Measurements from ENCODE around the gene IMPDH1.

Gene IMPDH1

DNA sequence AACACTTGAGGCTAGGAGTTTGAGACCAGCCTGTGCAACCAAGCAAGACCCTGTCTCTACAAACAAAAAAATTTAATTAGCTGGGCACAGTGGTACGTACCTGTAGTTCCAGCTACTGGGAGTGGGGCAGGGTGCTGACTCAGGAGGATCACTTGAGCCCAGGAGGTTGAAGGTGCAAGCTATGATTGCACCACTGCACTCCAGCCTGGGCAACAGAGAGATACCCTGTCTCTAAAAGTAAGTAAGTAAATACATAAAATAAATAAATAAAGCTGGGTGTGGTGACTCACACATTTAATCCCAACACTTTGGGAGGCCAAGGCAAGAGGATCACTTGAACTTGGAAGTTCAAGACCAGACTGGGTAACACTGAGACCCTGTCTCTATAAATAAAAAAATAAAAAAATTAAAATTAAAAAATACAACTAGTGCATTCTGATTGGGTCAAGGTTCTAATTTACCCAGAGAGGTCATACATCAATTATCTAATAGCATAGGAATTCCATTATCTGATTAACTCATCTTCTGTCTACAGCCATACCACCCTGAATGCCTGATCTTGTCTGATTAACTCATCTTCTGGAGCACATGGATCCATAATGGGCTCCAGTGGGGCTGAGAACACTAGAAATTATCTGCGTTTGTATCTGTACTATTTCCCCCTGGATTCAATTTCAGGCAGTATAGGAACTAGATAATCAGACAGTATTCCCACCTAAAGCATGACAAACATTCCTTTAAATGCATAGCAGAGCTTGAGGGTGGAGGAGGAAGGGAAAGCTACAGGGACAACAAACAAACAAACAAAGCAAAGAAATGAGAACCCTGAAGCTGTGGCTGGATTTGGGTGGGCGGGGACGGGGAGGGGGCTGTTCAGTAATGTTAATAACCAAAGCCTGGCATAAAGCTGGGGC, 24.9 kb upstream of the IMPDH1 start:
- no peak for DNase-seq

- no peak for DNase-seq
These were observed 22.0 kb upstream of the IMPDH1 start for GRCh38 chr7:128431754-128432153.

DNA sequence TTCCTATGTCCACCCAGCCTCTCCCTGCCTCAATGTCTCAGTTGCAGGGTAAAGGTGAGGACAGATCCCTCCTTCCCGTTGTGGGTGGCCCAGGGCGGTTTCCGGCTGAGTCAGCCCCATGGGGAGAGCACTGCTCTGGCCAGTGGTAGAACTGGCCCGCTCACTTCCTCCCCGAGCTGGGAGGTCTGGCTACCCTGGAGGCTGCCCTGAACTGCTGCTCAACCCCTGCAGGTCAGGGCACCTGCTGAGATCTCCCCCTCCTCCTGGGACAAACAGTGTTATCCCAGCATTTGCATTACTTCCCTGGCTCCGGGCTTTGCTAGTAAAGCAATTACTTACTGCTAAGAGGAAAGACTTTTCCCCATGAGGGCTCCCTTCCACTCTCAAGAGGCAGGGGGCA, 21.4 kb upstream of the IMPDH1 start:
- DNase-seq = no peak

- DNase-seq = no peak
These were observed 20.4 kb upstream of the IMPDH1 start for GRCh38 chr7:128430207-128430606.

GRCh38 chr7:128427289-128427891, 17.6 kb upstream of the IMPDH1 start:
- DNase-seq = peak; percentile 64

GRCh38 chr7:128425850-128426249, 16.1 kb upstream of the IMPDH1 start:
- peak; percentile 77 for DNase-seq

DNA sequence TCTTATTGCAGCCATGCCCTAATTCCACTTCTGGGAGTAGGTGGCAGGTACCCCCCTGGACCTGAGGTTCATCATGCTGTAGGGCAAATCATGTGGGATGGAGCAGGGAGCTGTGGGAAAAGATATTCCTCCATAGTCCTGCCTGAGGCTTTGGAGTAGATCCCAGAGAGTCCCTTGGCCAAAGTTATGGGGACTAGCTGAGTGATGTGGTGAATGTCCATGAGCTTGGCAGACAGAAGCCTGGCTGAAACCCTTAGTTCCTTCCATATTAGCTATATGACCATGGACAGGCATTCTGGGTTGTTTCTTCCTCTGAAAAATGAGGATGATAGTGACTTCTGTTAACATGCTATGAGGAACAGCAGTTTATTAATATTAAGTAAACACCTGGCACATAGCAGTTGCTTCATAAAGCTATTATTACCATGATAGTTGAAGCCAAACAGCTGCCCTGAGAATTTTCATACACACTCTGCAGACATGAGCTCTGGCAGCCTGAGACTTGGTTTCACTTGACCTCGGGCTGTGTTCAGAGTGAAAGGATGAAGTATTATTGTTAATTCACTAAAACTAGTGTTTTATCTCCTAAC, 15.0 kb upstream of the IMPDH1 start:
- no peak for DNase-seq

- DNase-seq = no peak
These were observed 13.1 kb upstream of the IMPDH1 start for GRCh38 chr7:128422842-128423241.

DNA sequence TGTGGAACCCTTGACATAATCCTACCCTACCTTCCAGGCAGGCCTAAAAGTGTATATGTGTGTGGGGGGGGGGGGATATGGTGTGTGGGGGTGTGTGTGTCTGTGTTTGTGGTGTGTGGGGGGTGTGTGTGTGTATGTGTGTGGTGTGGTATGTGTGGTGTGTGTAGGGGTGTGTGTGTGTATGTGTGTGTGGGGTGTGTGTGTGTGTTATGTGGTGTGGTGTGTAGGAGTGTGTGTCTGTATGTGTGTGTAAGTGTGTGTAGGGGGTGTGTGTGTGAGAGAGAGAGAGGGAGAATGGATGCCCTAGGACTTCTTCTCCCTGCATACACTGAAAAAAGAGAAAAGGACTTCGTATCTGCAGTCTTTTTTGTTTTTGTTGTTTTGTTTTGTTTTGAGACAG, 12.3 kb upstream of the IMPDH1 start:
- DNase-seq = no peak

GRCh38 chr7:128421384-128421783, 11.6 kb upstream of the IMPDH1 start:
- no peak for DNase-seq

GRCh38 chr7:128420773-128421172, 11.0 kb upstream of the IMPDH1 start:
- no peak for DNase-seq

DNA sequence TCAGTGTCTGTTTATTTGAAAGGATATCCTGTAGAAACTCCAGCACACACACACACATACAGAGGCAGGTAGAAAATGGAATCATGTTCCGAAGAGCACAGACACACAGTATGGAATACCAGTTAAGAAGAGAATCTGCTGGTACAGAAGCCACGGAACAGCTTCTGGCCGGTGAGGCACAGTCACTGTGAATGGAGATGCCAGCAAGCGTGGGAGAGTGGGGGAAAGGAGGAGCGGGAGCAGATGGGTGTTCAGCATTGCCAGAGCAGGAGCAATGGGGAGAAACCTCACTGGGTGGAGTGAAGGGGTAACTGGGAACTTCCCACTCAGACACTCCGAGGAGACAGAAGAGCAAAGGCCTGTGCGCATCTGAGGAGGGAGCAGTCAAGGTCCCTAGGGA, 9.5 kb upstream of the IMPDH1 start:
- no peak for DNase-seq

GRCh38 chr7:128417071-128417470, 7.3 kb upstream of the IMPDH1 start:
- no peak for DNase-seq

GRCh38 chr7:128415217-128415785, 5.5 kb upstream of the IMPDH1 start:
- DNase-seq = no peak

GRCh38 chr7:128410451-128410753, 620 bp upstream of the IMPDH1 start:
- DNase-seq = no peak

GRCh38 chr7:128408709-128409595, 830 bp downstream of the IMPDH1 start:
- no peak for DNase-seq

DNA sequence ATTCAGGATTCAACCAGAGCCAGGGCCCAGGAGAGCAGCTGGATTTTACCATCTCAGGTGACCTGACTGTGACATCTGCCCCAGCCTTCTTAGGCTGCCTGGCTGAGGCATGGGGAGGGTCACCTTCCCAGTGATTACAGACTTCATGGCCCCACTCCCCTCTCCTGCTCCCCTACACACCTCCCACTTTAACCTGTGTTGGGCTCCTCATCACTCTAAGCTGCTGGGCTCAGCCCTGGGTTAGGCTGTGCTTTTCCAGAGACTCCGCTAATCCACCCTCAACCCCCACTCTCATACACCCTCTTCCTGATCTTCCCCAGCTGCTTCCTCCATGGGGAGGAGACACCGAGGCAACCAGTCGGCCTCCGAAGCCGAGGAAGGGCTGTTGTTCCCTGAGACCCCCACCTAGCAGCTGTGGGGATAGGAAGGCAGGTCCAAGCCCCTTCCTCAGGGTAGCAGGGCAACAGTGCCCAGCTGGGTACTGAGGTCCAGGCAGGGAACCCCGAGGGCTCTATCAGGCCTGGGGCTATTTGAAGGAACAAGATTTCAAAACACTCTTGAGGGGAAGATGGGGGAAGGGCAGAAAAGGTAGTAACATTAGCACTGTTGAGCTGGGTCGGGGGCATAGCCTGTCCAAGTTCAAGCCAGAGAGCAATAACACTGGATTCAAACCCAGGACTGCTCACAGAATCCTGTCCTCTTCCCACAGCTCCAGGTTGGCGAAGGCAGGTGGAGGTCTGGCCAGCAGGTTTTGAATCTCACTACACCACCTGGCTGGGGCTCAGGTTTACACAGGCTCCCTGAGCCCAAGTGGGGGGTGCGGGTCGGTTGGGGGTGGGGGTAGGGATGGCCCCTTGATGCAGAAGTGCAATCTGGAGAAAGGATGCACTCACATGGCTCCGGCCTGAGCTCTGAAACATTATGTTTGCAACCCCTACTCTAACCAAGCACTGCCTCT, 1.8 kb downstream of the IMPDH1 start:
- no peak for DNase-seq

GRCh38 chr7:128407233-128407589, 2.6 kb downstream of the IMPDH1 start:
- no peak for DNase-seq

DNA sequence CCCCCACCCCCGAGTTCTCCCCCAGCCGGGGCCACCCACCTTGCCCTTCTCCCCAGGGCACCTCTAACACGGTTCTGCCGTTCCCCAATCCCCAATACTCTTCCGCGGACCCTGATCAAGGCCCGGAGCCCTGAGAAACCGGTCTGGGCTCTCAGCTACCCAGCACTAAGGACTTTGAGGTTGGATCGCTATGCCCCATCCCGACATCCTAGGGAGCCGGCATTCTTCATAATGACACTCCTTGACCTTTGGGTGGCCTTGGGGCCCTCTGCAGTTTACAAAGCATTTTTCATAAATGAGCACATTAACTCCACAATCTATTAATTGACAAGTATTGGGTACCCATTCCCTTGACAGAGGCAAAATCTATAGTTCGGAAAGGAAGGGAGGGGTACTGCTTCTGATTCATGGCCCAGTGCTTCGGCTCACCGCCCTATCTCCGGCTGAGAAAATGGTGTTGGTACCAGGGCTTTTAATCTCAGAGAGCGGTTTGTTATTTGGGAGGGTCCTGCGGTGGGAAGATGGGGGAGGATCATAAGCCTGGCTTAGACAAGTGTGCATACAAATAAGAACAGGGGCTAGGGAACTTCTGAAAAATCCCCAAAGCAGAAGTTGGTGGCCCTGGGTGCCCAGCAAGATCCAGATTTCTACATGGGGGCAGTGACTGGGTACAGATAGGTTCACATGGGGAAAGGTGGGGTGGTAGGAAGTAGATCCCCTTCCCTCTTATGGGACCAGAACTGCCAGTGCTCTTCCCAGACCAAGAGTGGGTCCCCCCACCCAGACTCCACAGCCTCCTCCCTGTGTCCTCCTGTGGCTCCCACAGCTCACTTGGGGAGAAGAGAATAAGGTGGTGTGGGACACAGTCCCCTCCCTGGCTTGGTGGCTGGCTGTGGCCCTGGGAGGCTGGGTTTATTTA, 3.2 kb downstream of the IMPDH1 start:
- DNase-seq = no peak

- peak; percentile 64 for DNase-seq
These were observed 4.1 kb downstream of the IMPDH1 start for GRCh38 chr7:128405471-128406313.
